K562 (cell line): ENCODE results near the gene GCDH. TPM values are rescaled to one million over a fixed set of nuclear protein-coding genes. Genes with fewer than 3 reads are reported as not detected.
A peak's percentile ranks its signal among the peaks of the same experiment; 100 is the strongest.

Experiments
- CBX8 ChIP-seq: fragments of 200-600 bp; sonication (generic); IDR thresholded peaks from 2 replicates; pipeline ENCODE4 v1.6.1; 2012; ENCODE audit warnings: borderline replicate concordance, mixed run types, low read depth, mild to moderate bottlenecking, moderate library complexity, mixed read lengths, low read length, control low read depth, inconsistent platforms; ENCODE audit not compliant: poor library complexity, severe bottlenecking; ENCODE audit errors: extremely low read depth
- CTBP1 ChIP-seq: fragments of 450-650 bp; IDR thresholded peaks from 2 replicates; pipeline ENCODE4 v1.6.1; 2016; ENCODE audit warnings: borderline replicate concordance
- EGR1 ChIP-seq: fragments of 450-650 bp; conservative IDR thresholded peaks from 2 replicates; pipeline ENCODE4 v1.6.1; 2017; ENCODE audit warnings: mild to moderate bottlenecking
- HCFC1 ChIP-seq: IDR thresholded peaks from 2 replicates; pipeline ENCODE4 v1.6.1; 2012; ENCODE audit warnings: low read depth, low read length, improper control_type of control experiment
- JUN ChIP-seq, 2 experiments: sonication (generic) in 1 of 2; formaldehyde crosslinking in 1 of 2; IDR thresholded peaks; 2 replicates each; pipeline versions ENCODE4 v1.6.1 to v1.8.0; 2012 to 2022; ENCODE audit warnings: borderline replicate concordance in 2 of 2, mild to moderate bottlenecking in 2 of 2, improper control_type of control experiment in 1 of 2, low read depth in 1 of 2, low read length in 1 of 2, missing genetic modification reagents in 1 of 2
- KDM4B ChIP-seq, 2 experiments: fragments of 450-650 bp in 1 of 2; sonication (generic) in 1 of 2; IDR thresholded peaks; 2 replicates each; pipeline ENCODE4 v1.6.1; 2016 to 2017; ENCODE audit warnings: borderline replicate concordance in 2 of 2, antibody characterized with exemption in 1 of 2, low read depth in 1 of 2, mild to moderate bottlenecking in 1 of 2
- NBN ChIP-seq: fragments of 450-650 bp; IDR thresholded peaks from 2 replicates; pipeline ENCODE4 v1.6.1; 2016; ENCODE audit warnings: low read depth, mild to moderate bottlenecking
- NR1H2 ChIP-seq: sonication (generic); formaldehyde crosslinking; IDR thresholded peaks from 2 replicates; pipeline ENCODE4 v1.4.0; 2020; ENCODE audit warnings: mild to moderate bottlenecking, missing genetic modification reagents
- NRF1 ChIP-seq, 2 experiments: fragments of 450-650 bp; IDR thresholded peaks in 1 of 2; conservative IDR thresholded peaks in 1 of 2; 2 replicates each; pipeline ENCODE4 v1.6.1; 2014; ENCODE audit warnings: mild to moderate bottlenecking in 2 of 2
- OTX1 ChIP-seq: fragments of 450-650 bp; formaldehyde crosslinking; IDR thresholded peaks from 2 replicates; pipeline ENCODE4 v1.4.0; 2022; ENCODE audit warnings: mild to moderate bottlenecking
- PHF8 ChIP-seq: fragments of 200-600 bp; sonication (generic); IDR thresholded peaks from 2 replicates; pipeline ENCODE4 v1.6.1; 2012; ENCODE audit warnings: mixed run types, mild to moderate bottlenecking, inconsistent platforms, low read length, moderate library complexity, borderline replicate concordance
- SIN3B ChIP-seq: fragments of 450-650 bp; IDR thresholded peaks from 2 replicates; pipeline ENCODE4 v1.6.1; 2017; ENCODE audit warnings: low read depth, mild to moderate bottlenecking, moderate library complexity
- SMARCE1 ChIP-seq: fragments of 450-650 bp; IDR thresholded peaks from 2 replicates; pipeline ENCODE4 v1.7.1; 2016; ENCODE audit warnings: mild to moderate bottlenecking
- ZC3H11A ChIP-seq: IDR thresholded peaks from 2 replicates; pipeline ENCODE4 v1.6.1; 2012; ENCODE audit warnings: low read depth, low read length, improper control_type of control experiment
- ZKSCAN3 ChIP-seq: fragments of 250-450 bp; sonication (Bioruptor Pico); IDR thresholded peaks from 2 replicates; pipeline ENCODE4 v1.4.0; 2020
- ZNF408 ChIP-seq: fragments of 250-450 bp; sonication (Bioruptor Pico); IDR thresholded peaks from 2 replicates; pipeline ENCODE4 v1.4.0; 2020; ENCODE audit warnings: low read depth, mild to moderate bottlenecking, moderate library complexity
- ZNF583 ChIP-seq: fragments of 250-450 bp; sonication (Bioruptor Pico); IDR thresholded peaks from 2 replicates; pipeline ENCODE4 v1.4.0; 2020
- ZNF586 ChIP-seq: fragments of 450-650 bp; formaldehyde crosslinking; conservative IDR thresholded peaks from 2 replicates; pipeline ENCODE4 v1.4.0; 2020; ENCODE audit warnings: mild to moderate bottlenecking, moderate library complexity
- polyA plus RNA-seq, 8 experiments: library from polyadenylated mRNA; depleted of rRNA in 4 of 8; stranded (reverse) in 5 of 8; unstranded in 3 of 8; fragments of >200 nt; fragmentation: Nextera tagmentation in 2 of 8; fragmentation: Illumina TruSeq in 1 of 8; extraction: Ambion mirVana in 2 of 8; extraction: Trizol in 1 of 8; gene quantifications; 2 replicates each; pipeline versions ENCODE4 v1.2.1 to v1.2.3, GENCODE V29; 2011 to 2014; ENCODE audit warnings: inconsistent platforms in 1 of 8, missing spikeins in 1 of 8
- total RNA-seq, 7 experiments: library from RNA; depleted of rRNA in 6 of 7; stranded (reverse); fragments of >200 nt in 6 of 7; fragmentation: Illumina TruSeq in 2 of 7; extraction: Trizol in 2 of 7; gene quantifications; 2 replicates each; pipeline versions ENCODE4 v1.2.1 to v1.2.3, GENCODE V29; 2011 to 2021; ENCODE audit warnings: low replicate concordance in 1 of 7
- TF ChIP-seq, protein P1 (sequence below): fragments of 450-650 bp; formaldehyde crosslinking; conservative IDR thresholded peaks from 2 replicates; pipeline ENCODE4 v1.4.0; 2022; ENCODE audit warnings: mild to moderate bottlenecking, missing genetic modification characterization
- TF ChIP-seq, protein P2 (sequence below): fragments of 450-650 bp; IDR thresholded peaks from 2 replicates; pipeline ENCODE4 v1.7.1; 2018; ENCODE audit warnings: mild to moderate bottlenecking, low read depth; ENCODE audit not compliant: partially characterized antibody
- TF ChIP-seq, protein P3 (sequence below): fragments of 250-450 bp; sonication (Bioruptor Pico); IDR thresholded peaks from 2 replicates; pipeline ENCODE4 v1.5.0; 2020; ENCODE audit warnings: mild to moderate bottlenecking, borderline replicate concordance

Gene GCDH
- total and polyA plus RNA-seq, 9 of the 15 experiments (the other 6 are each of a cell fraction or from before 2014, with no cell fraction given), result 2.9 to 50.8 (median 19.1) TPM

DNA sequence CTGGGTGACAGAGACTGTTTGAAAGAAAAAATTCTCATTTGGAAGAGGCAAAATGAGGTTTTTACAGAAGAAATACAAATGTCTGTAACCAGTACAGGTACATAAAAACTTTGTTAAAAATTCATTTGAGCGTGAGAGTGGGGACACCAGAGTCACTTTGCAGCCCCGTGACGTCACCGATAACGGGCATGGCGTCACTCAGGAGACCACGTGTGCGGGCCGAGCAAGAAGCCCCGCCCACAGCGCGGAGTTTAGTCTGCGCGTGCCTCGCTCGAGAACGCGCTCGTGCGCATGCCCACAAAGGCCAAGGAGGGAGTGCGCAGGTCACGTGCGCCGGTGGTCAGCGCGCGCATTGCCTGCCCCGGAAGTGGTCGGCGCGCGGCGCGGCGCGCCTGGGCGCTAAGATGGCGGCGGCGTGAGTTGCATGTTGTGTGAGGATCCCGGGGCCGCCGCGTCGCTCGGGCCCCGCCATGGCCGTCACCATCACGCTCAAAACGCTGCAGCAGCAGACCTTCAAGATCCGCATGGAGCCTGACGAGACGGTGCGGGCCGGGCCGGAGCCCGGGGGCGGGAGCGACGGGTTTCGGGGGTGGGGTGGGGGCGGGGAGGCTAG, 54.6 kb downstream of the GCDH start, which contains the start of gene RAD23A (continued):
- TF ChIP-seq, protein P1, sequence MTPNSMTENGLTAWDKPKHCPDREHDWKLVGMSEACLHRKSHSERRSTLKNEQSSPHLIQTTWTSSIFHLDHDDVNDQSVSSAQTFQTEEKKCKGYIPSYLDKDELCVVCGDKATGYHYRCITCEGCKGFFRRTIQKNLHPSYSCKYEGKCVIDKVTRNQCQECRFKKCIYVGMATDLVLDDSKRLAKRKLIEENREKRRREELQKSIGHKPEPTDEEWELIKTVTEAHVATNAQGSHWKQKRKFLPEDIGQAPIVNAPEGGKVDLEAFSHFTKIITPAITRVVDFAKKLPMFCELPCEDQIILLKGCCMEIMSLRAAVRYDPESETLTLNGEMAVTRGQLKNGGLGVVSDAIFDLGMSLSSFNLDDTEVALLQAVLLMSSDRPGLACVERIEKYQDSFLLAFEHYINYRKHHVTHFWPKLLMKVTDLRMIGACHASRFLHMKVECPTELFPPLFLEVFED, result peak; percentile 91
- TF ChIP-seq ZC3H11A (peak; percentile 38; the same call in 1 of the 2 replicates), JUN (IDR thresholded peaks at IDR 0.05; ENCODE audit: borderline replicate concordance, low read depth, low read length) (peak; percentile 85), JUN (CRISPR knock-in tag; IDR thresholded peaks at IDR 0.05; ENCODE audit: borderline replicate concordance) (0 out of 2 replicates have a peak, but pooled peaks have one; percentile 72), ZNF583 (CRISPR knock-in tag) (peak; percentile 85), SIN3B (peak; percentile 83), KDM4B (IDR thresholded peaks at IDR 0.05; ENCODE audit: borderline replicate concordance in 2 of 2, low read depth in 1 of 2) (peak in 1 of 2 experiments; percentile 72; a peak in 2 of 4 replicates), PHF8 (peak; percentile 73; the same call in 1 of the 2 replicates), NBN (peak; percentile 100), EGR1 (peak; percentile 46; the same call in 1 of the 2 replicates), CBX8 (no peak), ZNF408 (CRISPR knock-in tag) (no peak), NR1H2 (CRISPR knock-in tag) (no peak), SMARCE1 (peak; percentile 45; the same call in 1 of the 2 replicates), ZNF586 (CRISPR knock-in tag) (0 out of 2 replicates have a peak, but pooled peaks have one; percentile 17), CTBP1 (peak; percentile 87), NRF1 (conservative IDR thresholded peaks at IDR 0.05 in 1 of 2, IDR thresholded peaks at IDR 0.05 in 1 of 2) (peak; percentile 99), HCFC1 (peak; percentile 77), OTX1 (CRISPR knock-in tag) (peak; percentile 85), ZKSCAN3 (CRISPR knock-in tag) (no peak)
- TF ChIP-seq, protein P2, sequence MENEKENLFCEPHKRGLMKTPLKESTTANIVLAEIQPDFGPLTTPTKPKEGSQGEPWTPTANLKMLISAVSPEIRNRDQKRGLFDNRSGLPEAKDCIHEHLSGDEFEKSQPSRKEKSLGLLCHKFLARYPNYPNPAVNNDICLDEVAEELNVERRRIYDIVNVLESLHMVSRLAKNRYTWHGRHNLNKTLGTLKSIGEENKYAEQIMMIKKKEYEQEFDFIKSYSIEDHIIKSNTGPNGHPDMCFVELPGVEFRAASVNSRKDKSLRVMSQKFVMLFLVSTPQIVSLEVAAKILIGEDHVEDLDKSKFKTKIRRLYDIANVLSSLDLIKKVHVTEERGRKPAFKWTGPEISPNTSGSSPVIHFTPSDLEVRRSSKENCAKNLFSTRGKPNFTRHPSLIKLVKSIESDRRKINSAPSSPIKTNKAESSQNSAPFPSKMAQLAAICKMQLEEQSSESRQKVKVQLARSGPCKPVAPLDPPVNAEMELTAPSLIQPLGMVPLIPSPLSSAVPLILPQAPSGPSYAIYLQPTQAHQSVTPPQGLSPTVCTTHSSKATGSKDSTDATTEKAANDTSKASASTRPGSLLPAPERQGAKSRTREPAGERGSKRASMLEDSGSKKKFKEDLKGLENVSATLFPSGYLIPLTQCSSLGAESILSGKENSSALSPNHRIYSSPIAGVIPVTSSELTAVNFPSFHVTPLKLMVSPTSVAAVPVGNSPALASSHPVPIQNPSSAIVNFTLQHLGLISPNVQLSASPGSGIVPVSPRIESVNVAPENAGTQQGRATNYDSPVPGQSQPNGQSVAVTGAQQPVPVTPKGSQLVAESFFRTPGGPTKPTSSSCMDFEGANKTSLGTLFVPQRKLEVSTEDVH, result peak; percentile 95
- TF ChIP-seq, protein P3, sequence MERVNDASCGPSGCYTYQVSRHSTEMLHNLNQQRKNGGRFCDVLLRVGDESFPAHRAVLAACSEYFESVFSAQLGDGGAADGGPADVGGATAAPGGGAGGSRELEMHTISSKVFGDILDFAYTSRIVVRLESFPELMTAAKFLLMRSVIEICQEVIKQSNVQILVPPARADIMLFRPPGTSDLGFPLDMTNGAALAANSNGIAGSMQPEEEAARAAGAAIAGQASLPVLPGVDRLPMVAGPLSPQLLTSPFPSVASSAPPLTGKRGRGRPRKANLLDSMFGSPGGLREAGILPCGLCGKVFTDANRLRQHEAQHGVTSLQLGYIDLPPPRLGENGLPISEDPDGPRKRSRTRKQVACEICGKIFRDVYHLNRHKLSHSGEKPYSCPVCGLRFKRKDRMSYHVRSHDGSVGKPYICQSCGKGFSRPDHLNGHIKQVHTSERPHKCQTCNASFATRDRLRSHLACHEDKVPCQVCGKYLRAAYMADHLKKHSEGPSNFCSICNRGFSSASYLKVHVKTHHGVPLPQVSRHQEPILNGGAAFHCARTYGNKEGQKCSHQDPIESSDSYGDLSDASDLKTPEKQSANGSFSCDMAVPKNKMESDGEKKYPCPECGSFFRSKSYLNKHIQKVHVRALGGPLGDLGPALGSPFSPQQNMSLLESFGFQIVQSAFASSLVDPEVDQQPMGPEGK (CRISPR knock-in tag), result no peak
